OCI-LY7 (cell line): ENCODE results near the gene TRIM58.

Experiments
- CTCF ChIP-seq: fragments of 200-600 bp; sonication (generic); conservative IDR thresholded peaks from 2 replicates; pipeline ENCODE4 v1.5.1; 2014; ENCODE audit warnings: mild to moderate bottlenecking, antibody characterized with exemption, low read length, moderate library complexity, mixed read lengths
- EZH2phosphoT487 ChIP-seq: fragments of 200-600 bp; sonication (generic); IDR thresholded peaks from 2 replicates; pipeline ENCODE4 v1.6.1; 2018; ENCODE audit warnings: low read depth, borderline replicate concordance, mild to moderate bottlenecking, mixed run types, antibody characterized with exemption, low read length, moderate library complexity, mixed read lengths

- TF ChIP-seq CTCF: no peak
- TF ChIP-seq EZH2phosphoT487: no peak
These were observed 33.0 kb upstream of the TRIM58 start, which contains the start of gene OR14A16 for GRCh38 chr1:247824023-247824422.
